B cell (primary cell): ENCODE results near the gene GLI3. TPM values are rescaled to one million over a fixed set of nuclear protein-coding genes. Genes with fewer than 3 reads are reported as not detected.

Source experiments
- ATAC-seq: fragments of 200-7000 bp; cut with Tn5 transposase; one replicate; pipeline ENCODE4 v1.10.0; 2021; ENCODE audit warnings: low read depth, mild to moderate bottlenecking, moderate number of reproducible peaks, moderate library complexity
- CTCF ChIA-PET: fragments of 350-600 bp; sonication (Branson Sonifier 250); formaldehyde crosslinking; loops from one replicate; lab custom pipeline; 2021; ENCODE audit warnings: antibody characterized with exemption, inconsistent platforms; lab: Charles Lee
- POLR2A ChIA-PET: fragments of 350-600 bp; sonication (Branson Sonifier 250); formaldehyde crosslinking; loops from one replicate; lab custom pipeline; 2021; ENCODE audit warnings: antibody characterized with exemption; lab: Charles Lee
- DNase-seq: peaks from one replicate; pipeline ENCODE4 v3.0.0; 2013
- H2AFZ ChIP-seq: 2 replicates; pipeline ENCODE4 v1.6.1; 2012; ENCODE audit warnings: mild to moderate bottlenecking, low read depth, low read length; ENCODE audit not compliant: insufficient read depth, poor library complexity, severe bottlenecking
- H3K27ac ChIP-seq, 2 donors: 1 replicate in 1 of 2; 2 replicates in 1 of 2; pipeline ENCODE4 v1.5.1; 2012 to 2013; ENCODE audit warnings: low read length in 2 of 2, mild to moderate bottlenecking in 2 of 2, moderate library complexity in 1 of 2
- H3K27me3 ChIP-seq, 4 experiments: fragments of 200-600 bp in 1 of 4; sonication (generic) in 1 of 4; replicated peaks in 1 of 4; 1 replicate in 2 of 4; 2 replicates in 2 of 4; pipeline versions ENCODE4 v1.6.1 to v1.7.0; 2013 to 2016; ENCODE audit warnings: low read length in 3 of 4, mild to moderate bottlenecking in 2 of 4, mixed read lengths in 1 of 4, moderate library complexity in 1 of 4; ENCODE audit not compliant: insufficient read depth in 4 of 4, control insufficient read depth in 3 of 4; ENCODE audit errors: control extremely low read depth in 1 of 4
- H3K36me3 ChIP-seq, 2 experiments: replicated peaks in 1 of 2; 1 replicate in 1 of 2; 2 replicates in 1 of 2; pipeline versions ENCODE4 v1.6.1 to v1.7.1; 2013; ENCODE audit warnings: low read length in 1 of 2; ENCODE audit not compliant: insufficient read depth in 2 of 2, control insufficient read depth in 1 of 2; ENCODE audit errors: control extremely low read depth in 1 of 2, extremely low read depth in 1 of 2
- H3K4me1 ChIP-seq, 2 donors: fragments of 200-600 bp in 1 of 2; sonication (generic) in 1 of 2; 1 replicate in 1 of 2; 2 replicates in 1 of 2; pipeline versions ENCODE4 v1.5.1 to v1.6.1; 2013 to 2017; ENCODE audit warnings: low read length in 2 of 2; ENCODE audit not compliant: control insufficient read depth in 2 of 2, insufficient read depth in 2 of 2
- H3K4me2 ChIP-seq: replicated peaks from 2 replicates; pipeline ENCODE3; 2012; ENCODE audit warnings: mild to moderate bottlenecking, low read depth, low read length; ENCODE audit not compliant: poor library complexity, severe bottlenecking
- H3K4me3 ChIP-seq, 5 experiments: fragments of 200-600 bp in 1 of 5; sonication (generic) in 1 of 5; 1 replicate in 3 of 5; 2 replicates in 2 of 5; pipeline versions ENCODE4 v1.5.1 to v1.7.0; 2011 to 2016; ENCODE audit warnings: low read length in 4 of 5, mild to moderate bottlenecking in 4 of 5, low read depth in 2 of 5, control low read depth in 1 of 5, moderate library complexity in 1 of 5; ENCODE audit not compliant: insufficient read depth in 1 of 5; ENCODE audit errors: control extremely low read depth in 1 of 5, extremely low read depth in 1 of 5
- H3K79me2 ChIP-seq: fragments of 200-600 bp; sonication (generic); one replicate; pipeline ENCODE4 v1.6.0; 2016; ENCODE audit warnings: low read length; ENCODE audit not compliant: control insufficient read depth, insufficient read depth
- H3K9ac ChIP-seq: fragments of 200-600 bp; sonication (generic); 2 replicates; pipeline ENCODE4 v1.6.1; 2017; ENCODE audit warnings: mild to moderate bottlenecking, low read length, moderate library complexity
- H3K9me3 ChIP-seq, 3 donors: one replicate each; pipeline versions ENCODE4 v1.6.1 to v1.7.1; 2013; ENCODE audit warnings: low read length in 2 of 3; ENCODE audit not compliant: control insufficient read depth in 2 of 3, insufficient read depth in 1 of 3; ENCODE audit errors: control extremely low read depth in 1 of 3
- H4K20me1 ChIP-seq: 2 replicates; pipeline ENCODE4 v1.6.0; 2012; ENCODE audit warnings: mild to moderate bottlenecking, low read length; ENCODE audit not compliant: insufficient read depth, control insufficient read depth, poor library complexity, severe bottlenecking
- H3K27ac Mint-ChIP-seq: one replicate; pipeline ENCODE4 v1.8.0; 2021; ENCODE audit warnings: mixed read lengths
- H3K27me3 Mint-ChIP-seq: one replicate; pipeline ENCODE4 v1.8.0; 2021; ENCODE audit warnings: mixed read lengths
- H3K4me1 Mint-ChIP-seq: one replicate; pipeline ENCODE4 v1.8.0; 2021; ENCODE audit warnings: mixed read lengths
- H3K4me3 Mint-ChIP-seq: one replicate; pipeline ENCODE4 v1.8.0; 2021; ENCODE audit warnings: mixed read lengths
- H3K9me3 Mint-ChIP-seq: one replicate; pipeline ENCODE4 v1.8.0; 2022; ENCODE audit warnings: mixed read lengths; ENCODE audit not compliant: insufficient read depth
- CTCF ChIP-seq: fragments of 200-600 bp; IDR thresholded peaks from one replicate; pipeline ENCODE4 v1.8.0; 2022; ENCODE audit warnings: antibody characterized with exemption, mild to moderate bottlenecking
- EZH2 ChIP-seq: IDR thresholded peaks from 2 replicates; pipeline ENCODE4 v1.6.1; 2012; ENCODE audit warnings: borderline replicate concordance, low read depth, mild to moderate bottlenecking, moderate library complexity, low read length; ENCODE audit not compliant: insufficient read depth, poor library complexity, severe bottlenecking
- WGBS: methylation state at CpG from one replicate; pipeline ENCODE4 v1.1.5; 2013; ENCODE audit warnings: missing lambda C conversion rate; ENCODE audit not compliant: insufficient coverage; 5-methylcytosine and 5-hydroxymethylcytosine counted together
- intact Hi-C: fragments of 100-400 bp; cut with micrococcal nuclease; formaldehyde crosslinking; loops from one replicate; pipeline ENCODE4 v1.10.0; 2022
- polyA plus RNA-seq: library from polyadenylated mRNA; depleted of rRNA; stranded (reverse); fragments of >200 nt; gene quantifications from 2 replicates; pipeline ENCODE4 v1.2.3, GENCODE V29; 2012
- total RNA-seq, 2 donors: library from RNA; stranded (reverse); fragments of 120-200 nt in 1 of 2; gene quantifications; 1 replicate in 1 of 2; 2 replicates in 1 of 2; pipeline versions ENCODE4 v1.2.3 to v1.2.4, GENCODE V29; 2013 to 2022

The GLI3 gene
- total and polyA plus RNA-seq, 2 donors (not counting 1 experiment from before 2014, with no cell fraction given): not detected

GRCh38 chr7:42083284-42083683, 153.7 kb downstream of the GLI3 start:
- H3K9me3 ChIP-seq: no peaks in the 10 kb centered on the region
- ChIA-PET POLR2A (no interaction called here), CTCF (no interaction called here)
- DNase-seq (no peak), ATAC-seq (no peak)
- intact Hi-C loops: no loop called here
- no peaks in the 10 kb centered on the region for H4K20me1 ChIP-seq
- Mint-ChIP-seq H3K4me3 (no peak overlapping the region), H3K27me3 (peaks cover 15% of the 10 kb centered on the region), H3K27ac (no peak overlapping the region), H3K9me3 (no peaks in the 10 kb centered on the region), H3K4me1 (peaks cover 2% of the 10 kb centered on the region)
- H3K27ac ChIP-seq: no peak overlapping the region
- H3K79me2 ChIP-seq: no peaks in the 10 kb centered on the region
- no peak overlapping the region for H3K9ac ChIP-seq
- H2AFZ ChIP-seq: no peak overlapping the region
- no peak overlapping the region for H3K4me3 ChIP-seq
- TF ChIP-seq EZH2 (no peak), CTCF (no peak)
- no CpG with 5 or more reads among the region's 1 CpG for WGBS
- H3K4me1 ChIP-seq: no peaks in the 10 kb centered on the region
- H3K4me2 ChIP-seq: no peak overlapping the region
- H3K36me3 ChIP-seq: no peaks in the 10 kb centered on the region
- peaks cover 0 to 3% (median 0%) of the 10 kb centered on the region in 4 experiments for H3K27me3 ChIP-seq

- Histone ChIP-seq H3K9ac (no peak overlapping the region), H3K27ac (no peak overlapping the region), H3K4me1 (no peaks in the 10 kb centered on the region), H3K36me3 (no peaks in the 10 kb centered on the region), H3K79me2 (no peaks in the 10 kb centered on the region), H3K9me3 (no peaks in the 10 kb centered on the region), H4K20me1 (no peaks in the 10 kb centered on the region), H3K4me2 (no peak overlapping the region), H2AFZ (no peak overlapping the region), H3K27me3 (peaks cover 0 to 3% (median 0%) of the 10 kb centered on the region in 4 experiments), H3K4me3 (no peak overlapping the region)
- DNase-seq (no peak), ATAC-seq (no peak)
- no peaks in the 10 kb centered on the region for H3K9me3 Mint-ChIP-seq
- H3K27ac Mint-ChIP-seq: no peak overlapping the region
- no peak overlapping the region for H3K4me3 Mint-ChIP-seq
- peaks cover 15% of the 10 kb centered on the region for H3K27me3 Mint-ChIP-seq
- H3K4me1 Mint-ChIP-seq: peaks cover 2% of the 10 kb centered on the region
- CTCF ChIA-PET: no interaction called here
- intact Hi-C loops: no loop called here
- POLR2A ChIA-PET: no interaction called here
- WGBS: 76% methylated on average over 8 of the region's 8 CpGs
- TF ChIP-seq CTCF (no peak), EZH2 (no peak)
These were observed 154.9 kb downstream of the GLI3 start for GRCh38 chr7:42082144-42082543.
